NCI-H526 treated with DMSO at 0.1 percent for 48 hours (cell line): Measurements from ENCODE around the gene AP3B1.
"Not testable (repeated sequence)": the region's sequence is repeated elsewhere in the genome, so short reads cannot be mapped to it uniquely, and the experiment has no call there.

Experiments used
- DNase-seq: peaks from one replicate; lab custom pipeline; 2025; lab: John Stamatoyannopoulos, UW

Gene AP3B1

GRCh38 chr5:78151594-78152271 is 142.8 kb downstream of the AP3B1 start:
- no peak for DNase-seq

- DNase-seq = no peak
These were observed 157.2 kb downstream of the AP3B1 start for GRCh38 chr5:78137290-78137689.

GRCh38 chr5:78133423-78133822 is 161.1 kb downstream of the AP3B1 start:
- DNase-seq = no peak

GRCh38 chr5:78132507-78132906 is 162.0 kb downstream of the AP3B1 start:
- no peak for DNase-seq

- no peak for DNase-seq
These were observed 164.9 kb downstream of the AP3B1 start for GRCh38 chr5:78129597-78129996.

GRCh38 chr5:78127875-78128274 is 166.6 kb downstream of the AP3B1 start:
- no peak for DNase-seq

- no peak for DNase-seq
These were observed 168.0 kb downstream of the AP3B1 start for GRCh38 chr5:78126536-78126935.

- no peak for DNase-seq
These were observed 178.3 kb downstream of the AP3B1 start for GRCh38 chr5:78116167-78116566.

GRCh38 chr5:78113689-78114264 is 180.7 kb downstream of the AP3B1 start:
- no peak for DNase-seq

GRCh38 chr5:78112931-78113330 is 181.6 kb downstream of the AP3B1 start:
- DNase-seq = no peak

- no peak for DNase-seq
These were observed 184.6 kb downstream of the AP3B1 start for GRCh38 chr5:78109891-78110324.

GRCh38 chr5:78108564-78108963 is 185.9 kb downstream of the AP3B1 start:
- no peak for DNase-seq

- no peak for DNase-seq
These were observed 191.1 kb downstream of the AP3B1 start for GRCh38 chr5:78103232-78103918.

GRCh38 chr5:78102500-78102899 is 192.0 kb downstream of the AP3B1 start:
- DNase-seq = no peak

- DNase-seq = no peak
These were observed 199.4 kb downstream of the AP3B1 start for GRCh38 chr5:78095125-78095524.

- no peak for DNase-seq
These were observed 204.5 kb downstream of the AP3B1 start for GRCh38 chr5:78090002-78090401.

GRCh38 chr5:78078858-78079257 is 215.6 kb downstream of the AP3B1 start:
- DNase-seq = no peak

GRCh38 chr5:78077369-78078068 is 217.0 kb downstream of the AP3B1 start:
- no peak for DNase-seq

GRCh38 chr5:78076351-78076750 is 218.1 kb downstream of the AP3B1 start:
- no peak for DNase-seq

GRCh38 chr5:78075301-78075700 is 219.2 kb downstream of the AP3B1 start:
- DNase-seq = no peak

- not testable (repeated sequence) for DNase-seq
These were observed 223.8 kb downstream of the AP3B1 start for GRCh38 chr5:78070691-78071090.

GRCh38 chr5:78067581-78067980 is 226.9 kb downstream of the AP3B1 start:
- DNase-seq = not testable (repeated sequence)

- not testable (repeated sequence) for DNase-seq
These were observed 227.8 kb downstream of the AP3B1 start for GRCh38 chr5:78066722-78067121.
